SK-N-SH treated with all-trans-retinoic acid at 6 μM for 48 hours (cell line): ENCODE measurements around the gene TRPM5.

Experiments
- ARNTL ChIP-seq: fragments of 450-650 bp; formaldehyde crosslinking; IDR thresholded peaks from 2 replicates; pipeline ENCODE4 v1.5.0; 2020; ENCODE audit warnings: low read depth, mild to moderate bottlenecking, moderate library complexity, borderline replicate concordance
- CSDC2 ChIP-seq: fragments of 250-450 bp; sonication (Bioruptor Pico); IDR thresholded peaks from 2 replicates; pipeline ENCODE4 v1.5.0; 2020; ENCODE audit warnings: mild to moderate bottlenecking, moderate library complexity
- CSRNP3 ChIP-seq: fragments of 250-450 bp; sonication (Bioruptor Pico); IDR thresholded peaks from 2 replicates; pipeline ENCODE4 v1.5.1; 2021; ENCODE audit warnings: mild to moderate bottlenecking, moderate library complexity
- ESRRG ChIP-seq: fragments of 250-450 bp; sonication (Bioruptor Pico); IDR thresholded peaks from 2 replicates; pipeline ENCODE4 v1.6.1; 2021; ENCODE audit warnings: mild to moderate bottlenecking
- GLIS3 ChIP-seq: fragments of 250-450 bp; sonication (Bioruptor Pico); IDR thresholded peaks from 2 replicates; pipeline ENCODE4 v1.5.0; 2020; ENCODE audit warnings: mild to moderate bottlenecking, moderate library complexity
- ISL1 ChIP-seq: fragments of 250-450 bp; sonication (Bioruptor Pico); IDR thresholded peaks from 2 replicates; pipeline ENCODE4 v2.1.2; 2022; ENCODE audit warnings: mild to moderate bottlenecking, moderate library complexity
- OSR1 ChIP-seq: fragments of 250-450 bp; sonication (Bioruptor Pico); IDR thresholded peaks from 2 replicates; pipeline ENCODE4 v1.8.0; 2022; ENCODE audit warnings: moderate library complexity, mild to moderate bottlenecking, inconsistent platforms
- PATZ1 ChIP-seq: fragments of 250-450 bp; sonication (Bioruptor Pico); IDR thresholded peaks from 2 replicates; pipeline ENCODE4 v1.8.0; 2020; ENCODE audit warnings: mild to moderate bottlenecking, moderate library complexity, borderline replicate concordance
- PPARA ChIP-seq: fragments of 250-450 bp; sonication (Bioruptor Pico); IDR thresholded peaks from 2 replicates; pipeline ENCODE4 v1.5.0; 2020; ENCODE audit warnings: mild to moderate bottlenecking, borderline replicate concordance
- TCF4 ChIP-seq: fragments of 250-450 bp; sonication (Bioruptor Pico); IDR thresholded peaks from 2 replicates; pipeline ENCODE4 v1.8.0; 2021; ENCODE audit warnings: mild to moderate bottlenecking, moderate library complexity, borderline replicate concordance
- TOX ChIP-seq: fragments of 250-450 bp; sonication (Bioruptor Pico); IDR thresholded peaks from 2 replicates; pipeline ENCODE4 v1.8.0; 2021; ENCODE audit warnings: mild to moderate bottlenecking, moderate library complexity, borderline replicate concordance
- ZFP3 ChIP-seq: fragments of 250-450 bp; sonication (Bioruptor Pico); IDR thresholded peaks from 2 replicates; pipeline ENCODE4 v1.5.0; 2020; ENCODE audit warnings: mild to moderate bottlenecking, moderate library complexity
- ZFP30 ChIP-seq: fragments of 450-650 bp; formaldehyde crosslinking; IDR thresholded peaks from 2 replicates; pipeline ENCODE4 v1.5.0; 2022; ENCODE audit warnings: mild to moderate bottlenecking, moderate library complexity
- TF ChIP-seq, protein P1 (sequence below): fragments of 250-450 bp; sonication (Bioruptor Pico); IDR thresholded peaks from 2 replicates; pipeline ENCODE4 v1.8.0; 2021; ENCODE audit warnings: low read depth, mild to moderate bottlenecking, moderate library complexity, borderline replicate concordance

GRCh38 chr11:2447253-2447950 lies 3.1 kb upstream of the TRPM5 start:
- TF ChIP-seq ESRRG (CRISPR knock-in tag) (no peak), CSRNP3 (CRISPR knock-in tag) (no peak), ZFP30 (CRISPR knock-in tag) (no peak), PPARA (no peak), GLIS3 (CRISPR knock-in tag) (no peak), OSR1 (CRISPR knock-in tag) (no peak), ISL1 (CRISPR knock-in tag) (no peak), CSDC2 (CRISPR knock-in tag) (no peak), ZFP3 (CRISPR knock-in tag) (no peak), ARNTL (no peak), TCF4 (no peak), PATZ1 (CRISPR knock-in tag) (no peak), TOX (CRISPR knock-in tag) (no peak)
- TF ChIP-seq, protein P1, sequence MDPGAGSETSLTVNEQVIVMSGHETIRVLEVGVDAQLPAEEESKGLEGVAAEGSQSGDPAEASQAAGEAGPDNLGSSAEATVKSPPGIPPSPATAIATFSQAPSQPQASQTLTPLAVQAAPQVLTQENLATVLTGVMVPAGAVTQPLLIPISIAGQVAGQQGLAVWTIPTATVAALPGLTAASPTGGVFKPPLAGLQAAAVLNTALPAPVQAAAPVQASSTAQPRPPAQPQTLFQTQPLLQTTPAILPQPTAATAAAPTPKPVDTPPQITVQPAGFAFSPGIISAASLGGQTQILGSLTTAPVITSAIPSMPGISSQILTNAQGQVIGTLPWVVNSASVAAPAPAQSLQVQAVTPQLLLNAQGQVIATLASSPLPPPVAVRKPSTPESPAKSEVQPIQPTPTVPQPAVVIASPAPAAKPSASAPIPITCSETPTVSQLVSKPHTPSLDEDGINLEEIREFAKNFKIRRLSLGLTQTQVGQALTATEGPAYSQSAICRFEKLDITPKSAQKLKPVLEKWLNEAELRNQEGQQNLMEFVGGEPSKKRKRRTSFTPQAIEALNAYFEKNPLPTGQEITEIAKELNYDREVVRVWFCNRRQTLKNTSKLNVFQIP (CRISPR knock-in tag), result no peak
